IMR-90 (cell line): Measurements from ENCODE around the gene CWC27. TPM values are rescaled to one million over a fixed set of nuclear protein-coding genes. Genes with fewer than 3 reads are reported as not detected.

Source experiments
- ATAC-seq: fragments of 200-7000 bp; cut with Tn5 transposase; 2 replicates; pipeline ENCODE4 v1.9.1; 2020; ENCODE audit warnings: low read depth, mild to moderate bottlenecking, moderate library complexity
- BruUV-seq: library from RNA; stranded (reverse); fragments of 400-500 nt; replicated peaks from 2 replicates; lab custom pipeline; 2021; lab: Mats Ljungman, UMichigan
- CTCF ChIA-PET: fragments of 300-600 bp; formaldehyde crosslinking; extraction: SDS; loops from one replicate; lab custom pipeline; 2021; ENCODE audit warnings: antibody characterized with exemption; lab: Yijun Ruan, JAX
- POLR2A ChIA-PET: fragments of 300-600 bp; sonication (Branson Sonifier 250); formaldehyde crosslinking; loops from one replicate; lab custom pipeline; 2022; ENCODE audit warnings: antibody characterized with exemption; ENCODE audit not compliant: unreplicated experiment; lab: Charles Lee
- DNase-seq: peaks from one replicate; pipeline ENCODE4 v3.0.0; 2013
- H2AFZ ChIP-seq: replicated peaks from 2 replicates; pipeline ENCODE3; 2013; ENCODE audit warnings: low read length, mild to moderate bottlenecking; ENCODE audit not compliant: poor library complexity
- H2AK5ac ChIP-seq: 2 replicates; pipeline ENCODE4 v1.6.1; 2013; ENCODE audit warnings: low read depth, low read length, inconsistent platforms
- H2AK9ac ChIP-seq: replicated peaks from 2 replicates; pipeline ENCODE3; 2013; ENCODE audit warnings: mild to moderate bottlenecking, low read depth, low read length, moderate library complexity; ENCODE audit not compliant: poor library complexity
- H2BK120ac ChIP-seq: 2 replicates; pipeline ENCODE4 v1.6.1; 2013; ENCODE audit warnings: low read depth, low read length, inconsistent platforms
- H2BK15ac ChIP-seq: 3 replicates; pipeline ENCODE4 v1.6.1; 2013; ENCODE audit warnings: low read depth, low read length, inconsistent platforms
- H2BK20ac ChIP-seq: 2 replicates; pipeline ENCODE4 v1.6.1; 2013; ENCODE audit warnings: low read depth, mild to moderate bottlenecking, inconsistent platforms, low read length, moderate library complexity
- H2BK5ac ChIP-seq: 2 replicates; pipeline ENCODE4 v1.6.1; 2013; ENCODE audit warnings: mild to moderate bottlenecking, low read depth, low read length, inconsistent platforms; ENCODE audit not compliant: poor library complexity, severe bottlenecking
- H3K14ac ChIP-seq: replicated peaks from 2 replicates; pipeline ENCODE4 v1.6.1; 2013; ENCODE audit warnings: low read depth, low read length, inconsistent platforms
- H3K18ac ChIP-seq: 2 replicates; pipeline ENCODE4 v1.6.1; 2013; ENCODE audit warnings: low read depth, low read length, control low read depth
- H3K23ac ChIP-seq: 2 replicates; pipeline ENCODE4 v1.6.1; 2013; ENCODE audit warnings: low read depth, low read length, inconsistent platforms
- H3K27ac ChIP-seq: 2 replicates; pipeline ENCODE4 v1.5.1; 2013; ENCODE audit warnings: mild to moderate bottlenecking, control low read depth, low read length; ENCODE audit not compliant: insufficient read depth
- H3K27me3 ChIP-seq: 2 replicates; pipeline ENCODE4 v1.6.1; 2013; ENCODE audit warnings: low read length; ENCODE audit not compliant: control insufficient read depth, insufficient read depth
- H3K36me3 ChIP-seq: 2 replicates; pipeline ENCODE4 v1.6.1; 2013; ENCODE audit warnings: low read length, mixed read lengths; ENCODE audit not compliant: control insufficient read depth, insufficient read depth
- H3K4ac ChIP-seq: 2 replicates; pipeline ENCODE4 v1.6.1; 2013; ENCODE audit warnings: low read depth, low read length, inconsistent platforms
- H3K4me1 ChIP-seq: 2 replicates; pipeline ENCODE4 v1.6.1; 2013; ENCODE audit warnings: low read length, mixed read lengths; ENCODE audit not compliant: control insufficient read depth, insufficient read depth
- H3K4me2 ChIP-seq: 2 replicates; pipeline ENCODE4 v1.6.1; 2013; ENCODE audit warnings: low read depth, mild to moderate bottlenecking, control low read depth, low read length, moderate library complexity
- H3K4me3 ChIP-seq: 2 replicates; pipeline ENCODE4 v1.5.1; 2013; ENCODE audit warnings: low read depth, mild to moderate bottlenecking, control low read depth, low read length, moderate library complexity; ENCODE audit not compliant: insufficient read depth
- H3K56ac ChIP-seq: 2 replicates; pipeline ENCODE4 v1.6.1; 2013; ENCODE audit warnings: low read length, inconsistent platforms; ENCODE audit not compliant: insufficient read depth; ENCODE audit errors: extremely low read depth
- H3K79me1 ChIP-seq, 2 experiments: 2 replicates each; pipeline ENCODE4 v1.6.1; 2013; ENCODE audit warnings: low read length in 2 of 2, inconsistent platforms in 1 of 2, low read depth in 1 of 2
- H3K9ac ChIP-seq: 2 replicates; pipeline ENCODE4 v1.6.1; 2013; ENCODE audit warnings: low read depth, low read length, control low read depth
- H3K9me1 ChIP-seq: 2 replicates; pipeline ENCODE4 v1.6.1; 2013; ENCODE audit warnings: low read length, inconsistent platforms; ENCODE audit not compliant: insufficient read depth
- H3K9me3 ChIP-seq: 2 replicates; pipeline ENCODE4 v1.6.1; 2013; ENCODE audit warnings: low read length; ENCODE audit not compliant: control insufficient read depth, insufficient read depth
- H4K20me1 ChIP-seq: 2 replicates; pipeline ENCODE4 v1.6.1; 2013; ENCODE audit warnings: low read length, inconsistent platforms; ENCODE audit not compliant: insufficient read depth
- H4K5ac ChIP-seq: 2 replicates; pipeline ENCODE4 v1.6.1; 2013; ENCODE audit warnings: mild to moderate bottlenecking, low read depth, low read length, control low read depth
- H4K8ac ChIP-seq, 2 experiments: 2 replicates each; pipeline ENCODE4 v1.6.1; 2013; ENCODE audit warnings: low read depth in 2 of 2, low read length in 2 of 2, control low read depth in 1 of 2, inconsistent platforms in 1 of 2
- H4K91ac ChIP-seq: 2 replicates; pipeline ENCODE4 v1.6.1; 2013; ENCODE audit warnings: low read depth, low read length, inconsistent platforms; ENCODE audit not compliant: insufficient read depth
- BHLHE40 ChIP-seq: fragments of 150-350 bp; IDR thresholded peaks from 2 replicates; pipeline ENCODE4 v1.6.1; 2016; ENCODE audit warnings: mild to moderate bottlenecking, low read depth, low read length
- CEBPB ChIP-seq: IDR thresholded peaks from 2 replicates; pipeline ENCODE4 v1.6.1; 2012; ENCODE audit warnings: low read depth, low read length, improper control_type of control experiment
- MXI1 ChIP-seq: IDR thresholded peaks from 2 replicates; pipeline ENCODE4 v1.6.1; 2012; ENCODE audit warnings: low read depth, mild to moderate bottlenecking, low read length, moderate library complexity, borderline replicate concordance
- USF2 ChIP-seq: fragments of 150-350 bp; IDR thresholded peaks from 2 replicates; pipeline ENCODE4 v1.6.1; 2017; ENCODE audit warnings: mild to moderate bottlenecking, antibody characterized with exemption, low read length, low read depth
- WGBS, 2 experiments: methylation state at CpG; one replicate each; pipeline versions ENCODE4 v1.1.5 to v1.1.7; 2013; ENCODE audit warnings: missing lambda C conversion rate in 2 of 2; ENCODE audit not compliant: insufficient read length in 1 of 2; ENCODE audit errors: extremely low coverage in 2 of 2; 5-methylcytosine and 5-hydroxymethylcytosine counted together
- dilution Hi-C: fragments of 300-500 bp; cut with HindIII; formaldehyde crosslinking; loops from one replicate; pipeline ENCODE4 v1.14.3; 2018; ENCODE audit warnings: low sequenced_read_pairs; ENCODE audit not compliant: unreplicated experiment
- in situ Hi-C: fragments of 300-500 bp; cut with MboI; formaldehyde crosslinking; loops from 3 replicates; pipeline ENCODE4 v1.14.3; 2019; ENCODE audit warnings: low sequenced_read_pairs, inconsistent platforms, mixed read lengths
- intact Hi-C: fragments of 100-400 bp; cut with micrococcal nuclease; formaldehyde crosslinking; loops from 2 replicates; pipeline ENCODE4 v1.10.0; 2022
- polyA plus RNA-seq, 3 experiments: library from polyadenylated mRNA; depleted of rRNA; stranded (reverse); fragments of >200 nt; gene quantifications; 2 replicates each; pipeline ENCODE4 v1.2.3, GENCODE V29; 2012; ENCODE audit warnings: low replicate concordance in 1 of 3
- total RNA-seq: library from RNA; depleted of rRNA; stranded (reverse); fragments of >200 nt; gene quantifications from 2 replicates; pipeline ENCODE4 v1.2.3, GENCODE V29; 2012
- TF ChIP-seq, protein P1 (sequence below): fragments of 150-350 bp; IDR thresholded peaks from 2 replicates; pipeline ENCODE4 v1.6.1; 2016; ENCODE audit warnings: low read depth, mild to moderate bottlenecking, low read length, moderate library complexity, borderline replicate concordance

CWC27 gene
- total and polyA plus RNA-seq, 2 of the 4 experiments (the other 2 are of a cell fraction), result 13.3 to 17.1 TPM

DNA sequence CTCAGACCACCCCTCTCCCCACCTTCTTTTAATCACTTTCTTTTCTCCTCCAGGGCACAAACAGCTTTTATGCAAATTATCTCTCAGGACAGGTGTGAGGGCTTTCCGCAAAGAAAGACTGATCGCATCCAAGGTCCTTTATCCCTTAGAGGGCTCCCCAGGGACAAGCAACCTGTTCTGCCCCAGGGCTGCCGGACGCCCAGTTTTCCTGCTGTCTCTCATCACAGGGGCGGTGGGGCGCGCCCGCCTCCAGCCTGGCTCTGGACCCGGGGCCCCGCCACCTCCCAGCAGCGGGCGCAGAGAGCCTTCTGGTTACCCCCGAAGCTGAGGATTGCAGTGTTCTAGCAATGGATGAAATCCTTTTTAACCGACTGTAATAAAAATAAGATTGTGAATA, 266.1 kb downstream of the CWC27 start:
- Histone ChIP-seq H3K18ac (peak overlapping the region; percentile 94), H2BK15ac (peak overlapping the region; percentile 94; the same call in 2 of the 3 replicates), H3K23ac (peak overlapping the region; percentile 65), H3K4ac (peak overlapping the region; percentile 93), H4K5ac (peak overlapping the region; percentile 100), H3K36me3 (no peaks in the 10 kb centered on the region), H3K56ac (peak overlapping the region; percentile 94), H3K9me1 (no peaks in the 10 kb centered on the region; the same call in 1 of the 2 replicates), H3K9ac (peak overlapping the region; percentile 91; the same call in 1 of the 2 replicates), H3K9me3 (no peaks in the 10 kb centered on the region), H3K4me2 (peak overlapping the region; percentile 83; the same call in 1 of the 2 replicates), H3K27ac (peak overlapping the region; percentile 96), H3K4me1 (peaks cover 8% of the 10 kb centered on the region), H4K20me1 (no peaks in the 10 kb centered on the region), H4K91ac (peak overlapping the region; percentile 98), H3K4me3 (no peak overlapping the region), H3K14ac (peak overlapping the region; percentile 92), H2BK20ac (peak overlapping the region; percentile 67), H2BK5ac (peak overlapping the region; percentile 95), H2BK120ac (peak overlapping the region; percentile 92), H2AFZ (peak overlapping the region; percentile 90), H2AK5ac (peak overlapping the region; percentile 86; the same call in 1 of the 2 replicates), H4K8ac (peak overlapping the region; percentile 99), H2AK9ac (peak overlapping the region; percentile 77), H3K27me3 (no peaks in the 10 kb centered on the region), H3K79me1 (peaks cover 0 to 14% of the 10 kb centered on the region in 2 experiments; a peak in 3 of 4 replicates)
- no peak for ATAC-seq
- no TSS peak for BruUV-seq
- TF ChIP-seq, protein P1, sequence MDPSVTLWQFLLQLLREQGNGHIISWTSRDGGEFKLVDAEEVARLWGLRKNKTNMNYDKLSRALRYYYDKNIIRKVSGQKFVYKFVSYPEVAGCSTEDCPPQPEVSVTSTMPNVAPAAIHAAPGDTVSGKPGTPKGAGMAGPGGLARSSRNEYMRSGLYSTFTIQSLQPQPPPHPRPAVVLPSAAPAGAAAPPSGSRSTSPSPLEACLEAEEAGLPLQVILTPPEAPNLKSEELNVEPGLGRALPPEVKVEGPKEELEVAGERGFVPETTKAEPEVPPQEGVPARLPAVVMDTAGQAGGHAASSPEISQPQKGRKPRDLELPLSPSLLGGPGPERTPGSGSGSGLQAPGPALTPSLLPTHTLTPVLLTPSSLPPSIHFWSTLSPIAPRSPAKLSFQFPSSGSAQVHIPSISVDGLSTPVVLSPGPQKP, result no peak
- TF ChIP-seq USF2 (no peak), CEBPB (no peak), MXI1 (no peak), BHLHE40 (no peak)
- POLR2A ChIA-PET, result no interaction called here
- in situ Hi-C loops, result no loop called here
- no CpG with 5 or more reads among the region's 14 CpGs for WGBS, 2 experiments
- DNase-seq, result no peak
- CTCF ChIA-PET, result no interaction called here
- dilution Hi-C loops, result no loop called here
- intact Hi-C loops, result loop anchor here (1.0 to 5.0 kb wide), 2 partner anchors 167 to 447 kb away; no protein-coding TSS in a partner anchor
